Nephron (organoid): ENCODE results near the gene PARVB.
A peak's percentile ranks its signal among the peaks of the same experiment; 100 is the strongest.

Experiments used
- H3K27ac Mint-ChIP-seq, 3 experiments: 2 replicates each; pipeline ENCODE4 v1.8.0; 2020; ENCODE audit warnings: mixed read lengths in 3 of 3, mild to moderate bottlenecking in 2 of 3, moderate library complexity in 1 of 3
- H3K27me3 Mint-ChIP-seq: 2 replicates; pipeline ENCODE4 v1.8.0; 2021; ENCODE audit warnings: low read depth, mild to moderate bottlenecking, moderate library complexity, mixed read lengths
- H3K36me3 Mint-ChIP-seq: 2 replicates; pipeline ENCODE4 v1.8.0; 2020; ENCODE audit warnings: low read depth, mixed read lengths
- H3K4me1 Mint-ChIP-seq: 2 replicates; pipeline ENCODE4 v1.8.0; 2020; ENCODE audit warnings: mixed read lengths
- H3K4me3 Mint-ChIP-seq, 3 experiments: 2 replicates each; pipeline ENCODE4 v1.8.0; 2020; ENCODE audit warnings: mild to moderate bottlenecking in 3 of 3, mixed read lengths in 3 of 3, moderate library complexity in 2 of 3
- H3K9me3 Mint-ChIP-seq: 2 replicates; pipeline ENCODE4 v1.8.0; 2020; ENCODE audit warnings: mixed read lengths
- CTCF ChIP-seq, 3 experiments: fragments of 200-600 bp; sonication (generic); IDR thresholded peaks; one replicate each; pipeline ENCODE4 v1.5.0; 2021; ENCODE audit warnings: antibody characterized with exemption in 3 of 3; ENCODE audit not compliant: unreplicated experiment in 3 of 3

PARVB gene

GRCh38 chr22:44075022-44075421 lies 50.9 kb downstream of the PARVB start:
- Mint-ChIP-seq H3K4me1 (peaks cover 5% of the 10 kb centered on the region), H3K36me3 (no peaks in the 10 kb centered on the region), H3K4me3 (no peak overlapping the region), H3K27me3 (peaks cover 7% of the 10 kb centered on the region), H3K27ac (no peak overlapping the region), H3K9me3 (no peaks in the 10 kb centered on the region)
- TF ChIP-seq CTCF (IDR thresholded peaks at IDR 0.05; ENCODE audit: unreplicated experiment in 3 of 3): no peak

- H3K9me3 Mint-ChIP-seq: no peaks in the 10 kb centered on the region
- no peak overlapping the region for H3K4me3 Mint-ChIP-seq
- no peak for TF ChIP-seq CTCF (IDR thresholded peaks at IDR 0.05; ENCODE audit: unreplicated experiment in 3 of 3)
- no peak overlapping the region for H3K27ac Mint-ChIP-seq
- peaks cover 7% of the 10 kb centered on the region for H3K27me3 Mint-ChIP-seq
- no peaks in the 10 kb centered on the region for H3K36me3 Mint-ChIP-seq
- H3K4me1 Mint-ChIP-seq: peaks cover 5% of the 10 kb centered on the region
Measured at GRCh38 chr22:44075670-44076069, 51.6 kb downstream of the PARVB start.

- Mint-ChIP-seq H3K4me1 (peaks cover 3% of the 10 kb centered on the region), H3K27ac (no peak overlapping the region), H3K27me3 (peaks cover 7% of the 10 kb centered on the region), H3K4me3 (no peak overlapping the region), H3K9me3 (no peaks in the 10 kb centered on the region), H3K36me3 (no peaks in the 10 kb centered on the region)
- no peak for TF ChIP-seq CTCF (IDR thresholded peaks at IDR 0.05; ENCODE audit: unreplicated experiment in 3 of 3)
Measured at GRCh38 chr22:44076825-44077224, 52.7 kb downstream of the PARVB start.

DNA sequence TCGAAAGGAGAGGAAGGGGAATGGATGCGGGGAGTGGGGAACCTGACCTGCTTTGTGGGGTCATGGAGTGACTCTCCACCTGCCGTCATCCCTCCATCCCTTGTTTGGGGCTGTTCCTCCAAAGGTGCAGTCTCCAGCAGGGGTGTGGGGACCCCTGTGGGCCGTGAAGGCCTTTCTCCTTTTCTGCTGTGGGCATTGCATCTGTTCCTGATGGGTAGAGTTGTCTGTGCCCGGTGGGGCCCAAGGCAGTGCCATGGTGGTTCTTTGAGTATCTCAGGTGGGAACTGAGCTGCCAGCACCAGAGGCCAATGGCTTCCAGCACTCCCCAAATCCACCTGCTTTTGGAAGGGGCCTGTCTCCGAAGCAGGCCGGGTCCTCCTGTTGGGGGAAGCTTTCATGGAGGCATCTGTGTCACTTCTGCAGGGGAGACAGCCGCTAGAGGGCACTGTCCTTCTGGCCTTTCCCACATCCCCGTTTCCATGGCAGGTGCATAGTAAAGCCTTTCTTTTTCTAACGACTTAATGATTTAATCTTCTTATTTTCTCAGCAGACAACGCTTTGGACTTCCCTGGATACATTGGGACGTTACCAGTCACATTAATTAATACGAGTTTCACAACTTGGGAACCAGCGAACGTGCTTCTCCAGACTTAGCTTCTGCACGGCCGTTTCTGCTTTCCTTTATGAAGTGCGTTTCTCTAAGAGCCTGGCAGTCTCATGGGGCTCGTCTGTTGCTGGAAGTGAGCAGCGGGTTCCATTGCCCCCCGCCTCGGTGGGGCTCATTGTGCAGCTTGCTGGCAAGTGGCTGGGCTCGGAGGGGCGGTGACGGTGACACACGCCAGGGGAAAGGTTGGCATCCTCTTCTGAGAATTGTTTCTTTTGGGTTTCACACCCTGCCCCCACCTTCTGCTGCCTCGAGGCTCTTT lies 57.1 kb downstream of the PARVB start:
- H3K27ac Mint-ChIP-seq: no peak overlapping the region
- H3K9me3 Mint-ChIP-seq: peaks cover 9% of the 10 kb centered on the region
- peak; percentile 81 to 88 (median 86) for TF ChIP-seq CTCF (IDR thresholded peaks at IDR 0.05; ENCODE audit: unreplicated experiment in 3 of 3)
- no peak overlapping the region for H3K4me3 Mint-ChIP-seq
- peaks cover 18% of the 10 kb centered on the region for H3K27me3 Mint-ChIP-seq
- peaks cover 4% of the 10 kb centered on the region for H3K36me3 Mint-ChIP-seq
- peaks cover 8% of the 10 kb centered on the region for H3K4me1 Mint-ChIP-seq

GRCh38 chr22:44082801-44083200 lies 58.7 kb downstream of the PARVB start:
- no peak for TF ChIP-seq CTCF (IDR thresholded peaks at IDR 0.05; ENCODE audit: unreplicated experiment in 3 of 3)
- peaks cover 21% of the 10 kb centered on the region for H3K4me1 Mint-ChIP-seq
- peaks cover 9% of the 10 kb centered on the region for H3K9me3 Mint-ChIP-seq
- no peak overlapping the region for H3K27ac Mint-ChIP-seq
- H3K36me3 Mint-ChIP-seq: peaks cover 4% of the 10 kb centered on the region
- peaks cover 14% of the 10 kb centered on the region for H3K27me3 Mint-ChIP-seq
- no peak overlapping the region for H3K4me3 Mint-ChIP-seq
